Globus pallidus (tissue), 1 donor: ENCODE data around the gene WDR70.
"Not testable (repeated sequence)": the region's sequence is repeated elsewhere in the genome, so short reads cannot be mapped to it uniquely, and the experiment has no call there.

Source experiments
- DNase-seq: peaks from one replicate; pipeline ENCODE4 v3.0.0-alpha.2; 2015; ENCODE audit warnings: low spot score

The WDR70 gene

DNA sequence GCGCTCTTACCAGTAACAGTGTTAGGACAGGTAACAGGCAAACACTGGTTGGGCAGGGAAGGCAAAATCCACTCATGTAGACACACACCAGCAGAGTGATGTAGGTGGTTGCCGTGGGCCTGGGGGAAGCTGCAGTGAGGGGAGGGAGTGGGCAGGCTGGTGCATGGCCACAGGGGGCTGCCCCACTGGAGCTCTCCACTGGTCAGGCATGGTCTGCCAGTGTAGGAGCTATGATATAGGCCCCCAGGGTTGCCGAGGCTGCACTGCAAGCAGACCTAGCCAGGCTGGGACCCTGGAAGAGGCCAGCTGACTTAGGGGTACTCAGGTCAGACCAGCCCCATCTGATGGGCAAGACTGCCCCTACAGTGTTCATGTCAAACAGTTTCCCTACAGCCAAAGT, 306.1 kb downstream of the WDR70 start:
- no peak for DNase-seq

DNA sequence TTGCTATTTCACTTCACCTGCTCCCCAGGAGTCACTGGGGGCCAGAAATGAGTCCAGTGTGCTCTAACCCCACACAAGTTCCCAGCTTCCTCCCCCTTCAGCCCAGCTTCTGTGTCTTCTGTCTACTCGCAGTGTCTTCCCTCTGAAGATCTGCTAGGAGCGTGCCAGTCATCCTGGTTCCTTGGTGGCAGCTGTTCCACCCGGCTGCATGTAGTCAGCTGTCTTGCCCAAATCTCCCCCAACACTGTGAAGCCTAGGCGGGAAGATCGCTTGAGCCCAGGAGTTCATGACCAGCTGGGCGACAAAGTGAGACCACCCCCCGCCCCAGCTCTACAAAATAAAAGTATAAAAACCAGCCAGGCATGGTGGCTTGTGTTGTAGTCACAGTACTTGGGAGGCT, 306.7 kb downstream of the WDR70 start:
- DNase-seq: no peak

DNA sequence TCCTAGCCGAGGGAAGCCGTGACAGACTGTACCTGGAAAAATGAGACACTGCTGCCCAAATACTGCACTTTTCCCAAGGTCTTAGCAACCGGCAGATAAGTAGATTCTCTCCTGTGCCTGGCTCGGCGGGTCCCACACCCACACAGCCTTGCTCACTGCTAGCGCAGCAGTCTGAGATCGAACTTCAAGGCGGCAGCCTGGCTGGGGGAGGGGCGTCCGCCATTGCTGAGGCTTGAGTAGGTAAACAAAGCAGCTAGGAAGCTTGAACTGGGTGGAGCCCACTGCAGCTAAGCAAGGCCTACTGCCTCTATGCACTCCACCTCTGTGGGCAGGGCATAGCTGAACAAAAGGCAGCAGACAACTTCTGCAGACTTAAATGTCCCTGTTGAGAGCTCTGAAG, 309.8 kb downstream of the WDR70 start:
- DNase-seq: not testable (repeated sequence)

DNA sequence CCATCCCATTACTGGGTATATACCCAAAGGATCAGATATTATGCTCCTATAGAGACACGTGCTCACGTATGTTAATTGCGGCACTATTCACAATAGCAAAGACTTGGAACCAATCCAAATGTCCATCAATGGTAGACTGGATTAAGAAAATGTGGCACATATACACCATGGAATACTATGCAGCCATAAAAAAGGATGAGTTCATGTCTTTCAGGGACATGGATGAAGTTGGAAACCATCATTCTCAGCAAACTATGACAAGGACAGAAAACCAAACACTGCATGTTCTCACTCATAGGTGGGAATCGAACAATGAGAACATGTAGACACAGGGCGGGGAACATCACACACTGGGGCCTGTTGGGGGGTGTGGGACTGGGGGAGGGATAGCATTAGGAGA, 315.2 kb downstream of the WDR70 start:
- not testable (repeated sequence) for DNase-seq

DNA sequence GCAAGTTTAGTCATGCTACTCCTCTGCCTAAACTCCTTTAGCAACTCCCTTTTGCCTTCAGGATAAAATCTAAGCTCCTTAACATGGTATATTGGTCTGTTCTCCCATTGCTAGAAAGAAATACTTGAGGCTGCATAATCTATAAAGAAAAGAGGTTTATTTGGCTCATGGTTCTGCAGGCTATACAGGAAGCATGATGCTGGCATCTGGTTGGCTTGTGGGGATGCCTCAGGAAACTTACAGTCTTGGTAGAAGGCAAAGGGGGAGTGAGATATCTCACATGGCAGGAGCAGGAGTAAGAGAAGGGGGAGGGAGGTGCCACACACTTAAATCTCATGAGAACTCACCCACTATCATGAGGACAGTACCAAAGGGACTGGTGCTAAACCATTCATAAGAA, 315.7 kb downstream of the WDR70 start:
- no peak for DNase-seq

DNA sequence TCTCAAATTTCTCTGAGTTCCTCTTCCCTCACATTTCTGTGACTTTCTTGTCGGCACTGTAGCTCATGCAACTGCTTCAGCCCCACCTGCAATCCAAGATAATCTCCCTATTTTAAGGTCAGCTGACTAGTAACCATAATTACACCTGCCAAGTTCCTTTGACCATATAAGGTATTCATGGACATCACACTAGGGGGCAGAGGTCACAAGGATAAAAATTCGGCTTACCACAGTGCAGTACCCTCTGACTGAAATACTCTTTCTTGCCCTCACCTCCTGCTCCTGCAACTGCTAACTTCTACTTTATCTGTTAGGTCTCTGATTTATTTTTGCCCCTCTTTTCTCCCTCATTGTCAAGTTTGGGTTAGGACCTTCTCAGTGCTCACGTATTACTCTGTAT, 316.5 kb downstream of the WDR70 start:
- no peak for DNase-seq

DNA sequence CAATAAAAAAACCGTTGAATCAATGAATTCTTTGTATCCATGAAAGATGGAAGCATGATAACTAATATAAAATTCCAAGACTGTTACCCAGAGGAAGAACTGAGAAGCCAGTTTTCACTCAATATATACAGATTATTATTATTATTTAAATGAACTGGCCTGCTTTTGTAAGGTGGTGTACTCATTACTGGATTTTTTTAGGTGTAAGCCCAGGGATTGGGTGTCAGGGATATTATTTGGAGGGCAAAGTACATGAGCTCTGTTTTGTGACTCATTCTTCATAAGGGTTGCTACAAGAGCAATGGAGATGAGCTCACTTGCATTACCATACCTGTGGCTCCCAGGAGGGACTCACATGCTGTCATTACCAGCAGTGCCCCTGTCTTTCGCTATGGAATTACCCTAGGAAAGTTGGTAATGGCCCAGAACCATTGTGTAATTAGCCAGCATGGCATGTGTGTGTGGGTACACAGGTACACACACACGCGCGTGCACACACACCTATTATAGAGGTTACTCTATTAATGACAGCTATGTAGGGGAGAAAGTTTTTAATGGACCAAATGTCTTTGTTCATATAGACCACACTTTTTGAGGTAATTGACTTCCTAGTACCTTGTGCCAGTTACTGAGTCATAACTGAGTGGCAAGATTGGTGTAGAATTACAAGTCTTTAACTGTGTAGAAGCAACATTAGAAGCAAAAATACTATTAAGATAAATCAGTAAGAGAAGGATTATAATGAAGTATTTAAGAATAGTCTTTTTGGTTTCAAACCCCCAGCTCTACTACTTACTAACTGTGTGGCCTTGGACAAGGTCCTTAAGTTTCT, 317.3 kb downstream of the WDR70 start:
- DNase-seq: no peak

DNA sequence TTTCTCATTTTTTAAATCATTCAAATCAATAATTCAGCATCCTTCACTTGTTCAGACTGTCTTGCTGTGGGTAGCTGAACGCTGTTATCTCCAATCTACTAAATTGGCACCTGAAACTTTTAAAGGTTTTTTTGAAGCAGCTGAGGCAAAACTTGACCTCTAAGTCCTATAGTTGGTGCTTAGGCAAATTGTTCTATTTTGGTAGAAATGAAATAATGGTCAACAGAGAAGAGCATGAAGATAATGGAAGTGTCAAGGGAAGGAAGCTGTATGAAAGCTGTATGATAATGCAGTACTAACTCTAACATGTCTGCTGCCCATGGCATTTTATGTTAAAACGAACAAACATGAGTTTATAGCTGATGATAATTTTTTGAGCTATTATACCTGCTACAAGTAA, 322.8 kb downstream of the WDR70 start:
- no peak for DNase-seq

DNA sequence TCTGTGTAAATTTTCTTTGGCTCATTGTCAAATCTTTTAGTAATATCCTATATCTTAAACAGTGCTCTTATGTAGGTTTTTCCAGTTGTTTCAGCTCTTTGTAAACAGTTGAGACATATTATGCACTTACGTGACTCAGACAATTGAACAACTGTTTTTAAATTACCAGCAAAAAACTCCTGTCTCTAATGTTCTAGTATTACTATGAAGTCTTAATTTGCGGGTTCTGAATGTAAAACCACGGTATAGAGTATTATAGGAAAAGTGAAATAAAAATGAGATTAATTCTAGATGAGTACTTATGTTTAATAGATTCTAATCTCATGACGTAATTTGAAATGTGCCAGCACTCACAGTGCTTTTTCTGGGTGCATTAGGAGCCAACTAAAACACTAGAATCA, 324.7 kb downstream of the WDR70 start:
- no peak for DNase-seq

DNA sequence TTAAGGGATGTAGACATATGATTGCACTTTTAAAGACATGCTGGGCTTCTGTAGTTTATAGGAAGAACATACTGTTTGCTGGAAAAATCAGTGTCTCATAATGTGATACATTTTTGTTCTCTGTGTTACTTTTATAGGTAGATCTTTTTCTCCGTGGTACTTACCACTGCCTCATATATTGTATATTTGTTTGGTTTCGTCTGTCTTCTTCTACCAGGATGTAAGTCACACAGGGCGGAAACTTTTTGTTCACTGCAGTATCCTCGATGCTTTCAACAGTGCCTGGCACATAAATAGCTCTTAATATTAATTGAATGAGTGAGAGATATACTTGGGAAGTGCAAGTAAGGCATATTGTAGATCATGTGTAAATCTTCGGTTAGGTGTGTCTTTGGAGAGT, 325.3 kb downstream of the WDR70 start:
- no peak for DNase-seq

DNA sequence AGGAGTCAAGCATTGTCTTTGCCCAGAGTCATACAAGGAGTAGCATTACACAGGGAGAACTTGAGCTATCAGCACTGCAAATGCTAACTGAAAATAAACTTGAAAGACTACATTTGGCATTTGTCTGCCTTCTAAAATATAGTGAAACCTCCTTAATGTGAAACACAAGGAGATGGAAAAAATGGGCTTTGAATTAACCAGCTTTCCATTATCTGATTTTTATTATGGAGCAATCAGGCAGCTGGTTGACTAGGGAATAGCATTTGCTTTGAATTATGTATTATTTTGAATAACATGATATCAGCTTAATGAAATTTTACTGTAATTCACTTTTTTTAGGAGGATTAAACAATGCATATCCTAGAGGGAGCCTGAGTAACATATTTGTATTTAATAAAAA, 329.9 kb downstream of the WDR70 start:
- no peak for DNase-seq

DNA sequence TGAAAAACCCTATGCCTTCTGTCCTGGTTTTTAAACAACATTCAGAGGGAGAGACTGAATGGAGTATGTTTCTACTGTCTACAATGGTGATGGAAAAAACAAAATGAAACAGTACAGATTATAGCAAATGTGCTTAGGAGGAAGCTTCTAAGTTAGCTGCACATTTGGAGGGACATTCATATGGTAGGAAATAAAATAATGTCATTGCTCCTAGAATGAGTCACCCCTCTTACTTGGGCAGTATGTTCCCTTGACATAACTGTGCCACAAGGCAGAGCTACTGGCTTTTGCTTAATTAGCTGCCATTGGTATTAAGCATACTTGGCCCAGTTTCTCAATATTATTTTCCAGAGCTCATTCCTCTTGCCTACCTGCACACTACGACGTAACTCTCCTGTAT, 331.8 kb downstream of the WDR70 start:
- DNase-seq: no peak

DNA sequence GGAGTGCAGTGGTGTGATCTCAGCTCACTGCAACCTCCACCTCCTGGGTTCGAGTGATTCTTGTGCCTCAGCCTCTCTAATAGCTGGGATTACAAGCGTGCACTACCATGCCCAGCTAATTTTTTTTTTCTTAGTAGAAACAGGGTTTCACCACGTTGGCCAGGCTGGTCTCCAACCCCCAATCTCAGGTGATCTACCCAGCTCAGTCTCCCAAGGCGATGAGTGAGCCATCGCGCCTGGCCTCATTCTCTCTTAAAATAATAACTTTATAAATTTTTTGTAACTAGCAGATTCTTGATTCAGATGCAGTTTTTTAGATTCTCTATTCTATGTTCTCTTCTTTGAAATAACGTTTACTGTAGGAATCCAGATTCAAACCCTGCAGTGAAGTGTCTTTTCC, 333.6 kb downstream of the WDR70 start:
- DNase-seq: no peak

DNA sequence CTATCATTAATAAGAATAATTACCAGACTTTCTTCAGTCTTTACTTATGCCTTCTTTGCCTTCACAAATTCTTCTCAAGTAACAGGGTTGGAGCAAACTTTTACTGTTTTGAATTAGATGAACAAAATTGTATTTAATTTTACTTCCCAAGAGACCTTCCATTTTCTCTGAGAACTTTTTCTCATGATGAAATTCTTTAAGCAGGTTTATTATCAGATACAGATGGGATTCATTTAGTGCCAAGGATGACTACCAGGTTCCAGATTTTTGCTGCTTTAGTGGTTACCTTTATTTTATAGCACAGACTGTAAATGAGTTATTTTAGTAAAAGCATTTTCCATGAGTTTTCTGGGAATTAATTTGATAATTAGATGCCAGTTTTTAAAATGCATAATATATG, 335.6 kb downstream of the WDR70 start:
- DNase-seq: no peak

DNA sequence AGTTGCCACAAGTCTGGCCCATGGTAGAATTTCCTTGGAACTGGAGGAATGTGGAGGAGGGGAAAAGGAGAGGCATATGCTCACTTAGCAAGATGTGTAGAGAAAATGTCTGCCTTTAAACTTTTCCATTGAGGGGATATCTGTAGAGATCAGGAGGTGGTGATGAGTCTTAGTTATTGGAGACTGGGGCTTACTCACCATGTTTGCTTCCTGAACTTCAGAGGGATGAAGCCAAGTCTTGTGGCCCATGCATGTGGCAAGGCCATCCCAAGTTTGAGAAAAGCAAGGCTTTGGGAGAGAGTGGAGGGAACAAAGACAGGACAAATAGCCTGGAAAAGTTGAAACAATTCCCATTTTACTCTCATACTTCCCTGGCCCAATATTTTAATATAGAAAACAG, 336.2 kb downstream of the WDR70 start:
- DNase-seq: no peak

DNA sequence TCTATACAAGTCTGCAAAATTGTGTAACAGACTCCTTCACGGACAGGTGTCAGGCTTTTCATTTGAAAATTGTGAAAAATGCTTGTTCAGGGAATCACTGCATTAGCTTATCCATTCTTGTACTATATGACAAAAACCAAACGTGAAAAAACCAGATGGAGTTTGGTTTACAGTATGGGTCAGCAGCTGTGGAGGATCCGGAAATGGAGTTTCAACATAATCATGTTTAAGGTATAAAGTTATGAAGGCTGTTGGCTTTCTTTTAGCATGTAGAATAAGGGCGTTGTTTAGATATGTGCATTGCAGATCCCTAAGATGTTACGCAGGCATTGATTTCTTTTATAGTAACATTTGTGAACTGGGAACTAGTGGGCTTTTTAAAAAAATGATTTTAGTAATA, 336.9 kb downstream of the WDR70 start:
- DNase-seq: no peak

DNA sequence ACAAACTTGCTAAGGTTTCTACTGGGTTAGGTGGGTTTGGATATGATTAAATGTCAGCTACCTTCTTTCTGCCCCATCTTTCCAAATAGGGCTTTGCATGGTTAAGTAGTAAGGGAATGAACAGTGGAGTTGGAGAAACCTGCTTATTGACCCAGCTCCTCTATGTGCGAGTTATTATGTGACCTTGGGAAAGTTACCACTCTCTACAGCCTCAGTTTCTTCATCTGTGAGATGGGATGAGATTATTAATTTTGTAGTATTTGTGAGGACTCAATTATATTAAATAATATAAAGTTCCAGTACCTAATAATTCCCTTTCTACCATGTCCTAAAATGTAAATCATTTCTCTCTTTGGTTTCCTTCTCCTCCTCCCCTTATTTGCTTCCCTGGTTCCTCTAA, 337.3 kb downstream of the WDR70 start:
- no peak for DNase-seq

DNA sequence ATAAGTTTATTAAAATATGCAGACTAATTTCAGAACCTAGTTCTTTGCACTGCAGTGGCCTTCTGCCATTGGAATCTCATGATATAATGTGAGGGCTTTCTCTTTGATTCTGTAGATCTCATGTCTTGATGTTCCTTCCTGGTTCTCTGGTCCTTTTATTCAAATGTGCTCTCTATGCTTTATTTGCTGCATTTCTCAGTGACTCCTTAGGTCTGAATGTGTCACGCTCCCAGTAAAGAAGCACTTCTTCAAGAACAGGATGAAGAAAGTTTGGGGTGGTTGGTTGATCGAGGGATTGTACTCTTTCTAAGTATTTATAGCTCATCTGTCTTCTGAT, 338.1 kb downstream of the WDR70 start:
- DNase-seq: no peak

DNA sequence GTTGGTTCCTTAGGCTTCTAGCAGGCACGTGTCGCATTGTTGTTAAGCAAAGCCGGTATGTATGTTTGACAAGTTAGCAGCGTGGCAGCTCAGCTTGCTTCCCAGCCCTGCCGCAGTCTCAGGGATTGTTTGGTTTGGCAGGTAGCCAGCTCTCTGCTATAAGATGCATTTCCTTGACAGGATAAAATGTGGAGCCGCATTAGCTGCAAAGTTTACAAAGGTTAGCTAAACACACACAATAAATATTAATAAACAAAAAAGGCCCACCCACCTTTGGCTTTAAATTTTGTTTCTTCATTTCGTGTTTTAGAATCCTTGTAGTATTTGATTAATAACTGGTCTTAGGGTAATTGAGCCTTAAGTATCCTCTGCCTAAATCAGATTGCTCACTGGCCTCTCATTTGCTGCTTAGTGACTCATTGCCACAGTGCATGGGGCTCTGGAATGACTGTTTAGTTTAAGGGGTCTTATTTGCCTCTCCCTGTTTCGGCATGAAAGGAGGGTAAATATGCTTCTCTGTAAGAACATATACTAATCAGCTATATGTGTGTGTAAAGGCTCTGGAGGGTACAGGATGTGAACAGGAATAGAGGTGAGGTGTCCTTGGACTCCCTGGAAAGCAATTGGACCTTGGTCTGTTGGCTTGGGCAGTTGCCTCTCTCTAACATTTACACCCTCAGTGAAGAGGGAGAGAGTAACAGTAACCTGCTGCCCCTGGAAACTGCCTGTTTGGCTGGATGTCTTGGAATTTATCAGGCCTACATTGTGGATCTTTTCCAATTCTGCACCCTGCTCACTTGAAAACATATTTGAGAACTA, 338.7 kb downstream of the WDR70 start:
- no peak for DNase-seq

DNA sequence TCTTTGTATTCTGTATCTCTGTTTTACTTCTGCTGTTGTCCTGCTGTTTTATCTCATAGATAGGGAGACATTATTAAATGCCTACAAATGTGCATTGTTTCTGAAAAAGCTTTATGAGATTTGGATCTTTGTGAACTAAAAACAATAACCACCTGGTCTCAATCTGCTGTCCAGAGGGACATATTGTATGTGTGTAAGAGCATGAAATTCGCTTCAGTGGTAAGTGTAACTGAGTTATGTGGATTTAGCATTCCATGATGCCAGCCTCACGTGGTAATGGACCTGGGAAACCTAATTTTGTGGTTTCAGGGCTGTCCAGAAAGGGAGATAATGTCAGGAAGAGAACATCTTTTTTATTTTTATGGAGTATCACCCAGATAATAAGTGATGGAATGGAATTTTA, 341.4 kb downstream of the WDR70 start:
- no peak for DNase-seq

DNA sequence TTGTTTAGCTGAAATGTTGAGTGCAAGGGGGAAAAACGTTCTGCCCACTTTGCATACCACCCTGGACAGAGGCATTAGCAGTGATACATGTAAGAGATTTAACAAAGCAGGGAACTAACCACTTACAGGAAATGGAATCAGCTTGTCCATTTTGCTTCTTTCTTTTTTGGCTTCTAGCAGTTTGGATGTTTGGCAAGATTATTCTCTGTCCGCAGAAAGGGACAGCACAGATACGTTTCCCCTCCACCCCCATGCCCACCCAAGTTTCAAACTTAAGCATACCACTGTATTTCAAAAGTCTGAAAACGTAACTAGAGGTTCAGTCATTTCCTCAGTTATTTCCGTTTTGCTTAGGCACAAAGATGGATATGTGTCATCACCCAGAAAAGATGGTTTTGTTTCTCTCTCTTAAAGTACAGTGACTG, 342.3 kb downstream of the WDR70 start:
- DNase-seq: no peak

DNA sequence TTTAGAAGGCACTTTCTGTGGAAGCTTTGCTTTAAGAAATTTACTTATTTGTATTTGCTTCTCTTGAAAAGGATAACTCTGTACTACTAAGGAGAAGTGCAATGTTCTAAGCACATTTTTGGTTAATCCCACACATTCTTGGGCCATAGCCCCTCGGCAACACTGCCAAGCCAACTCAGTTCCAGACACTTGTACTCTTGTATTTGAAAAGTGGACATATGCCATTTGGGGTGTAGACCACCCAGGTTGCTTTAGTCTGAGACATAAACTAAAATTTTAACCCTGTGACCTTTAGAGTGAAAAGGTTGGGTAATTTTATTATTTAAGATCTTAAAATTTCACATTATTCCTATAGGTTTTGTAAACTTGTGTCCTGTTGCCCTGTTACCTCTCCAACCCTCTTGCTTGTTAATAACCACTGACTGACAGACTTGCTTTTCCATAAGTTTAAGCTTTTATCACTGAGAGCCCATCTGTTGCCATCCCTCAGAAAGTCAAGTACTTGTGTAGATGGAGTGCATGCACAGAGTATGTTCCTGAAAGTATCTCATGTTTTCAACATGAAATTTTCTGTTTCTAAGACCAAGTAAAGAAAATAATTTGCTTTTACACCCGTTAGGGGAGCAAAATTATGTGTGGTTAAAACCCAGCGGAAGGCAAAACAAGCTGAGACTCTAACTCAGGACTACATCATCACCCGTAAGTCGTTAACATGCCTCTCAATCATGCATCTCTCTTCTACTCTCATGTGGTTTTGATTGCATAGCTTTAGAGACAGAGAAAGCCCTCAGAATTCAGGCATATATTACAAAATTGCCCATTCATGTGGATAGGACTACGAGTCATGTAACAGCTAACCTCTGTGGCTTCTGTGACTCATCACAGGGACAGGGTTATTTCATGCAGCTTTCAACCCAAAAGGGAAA, 343.4 kb downstream of the WDR70 start:
- DNase-seq: no peak
